Mesenchymal stem cell (in vitro differentiated cells and primary cell): ENCODE measurements around the gene PGF.

Experiments
- DNase-seq: peaks from one replicate; pipeline ENCODE4 v3.0.0-alpha.2; 2013
- H2AFZ ChIP-seq: one replicate; pipeline ENCODE4 v1.6.1; 2013; ENCODE audit warnings: low read depth, mild to moderate bottlenecking, control low read depth, inconsistent platforms, low read length, moderate library complexity
- H2AK5ac ChIP-seq: 2 replicates; pipeline ENCODE4 v1.6.1; 2013; ENCODE audit warnings: low read length, moderate library complexity, mild to moderate bottlenecking, inconsistent platforms; ENCODE audit not compliant: severe bottlenecking
- H2BK120ac ChIP-seq: one replicate; pipeline ENCODE4 v1.6.1; 2013; ENCODE audit warnings: low read depth, mild to moderate bottlenecking, inconsistent platforms, low read length, moderate library complexity
- H2BK12ac ChIP-seq, 2 experiments: one replicate each; pipeline ENCODE4 v1.6.1; 2013; ENCODE audit warnings: inconsistent platforms in 2 of 2, low read length in 2 of 2, mild to moderate bottlenecking in 2 of 2, moderate library complexity in 2 of 2, control low read depth in 1 of 2
- H2BK15ac ChIP-seq: one replicate; pipeline ENCODE4 v1.6.1; 2013; ENCODE audit warnings: mild to moderate bottlenecking, low read depth, inconsistent platforms; ENCODE audit not compliant: poor library complexity, severe bottlenecking
- H2BK5ac ChIP-seq: 2 replicates; pipeline ENCODE4 v1.6.1; 2013; ENCODE audit warnings: low read depth, mild to moderate bottlenecking, low read length, control low read depth, inconsistent platforms; ENCODE audit not compliant: poor library complexity, severe bottlenecking
- H3K14ac ChIP-seq, 2 experiments: one replicate each; pipeline ENCODE4 v1.6.1; 2013; ENCODE audit warnings: inconsistent platforms in 2 of 2, low read length in 2 of 2, control low read depth in 1 of 2, mild to moderate bottlenecking in 1 of 2, moderate library complexity in 1 of 2
- H3K18ac ChIP-seq, 2 experiments: one replicate each; pipeline ENCODE4 v1.6.1; 2013; ENCODE audit warnings: inconsistent platforms in 2 of 2, low read length in 2 of 2, control low read depth in 1 of 2, low read depth in 1 of 2, mild to moderate bottlenecking in 1 of 2
- H3K23ac ChIP-seq, 2 experiments: one replicate each; pipeline ENCODE4 v1.6.1; 2013; ENCODE audit warnings: inconsistent platforms in 2 of 2, low read length in 2 of 2, mild to moderate bottlenecking in 2 of 2, moderate library complexity in 2 of 2, control low read depth in 1 of 2
- H3K27ac ChIP-seq: 2 replicates; pipeline ENCODE4 v1.5.1; 2013; ENCODE audit warnings: mild to moderate bottlenecking, moderate library complexity, low read length, control low read depth, inconsistent platforms; ENCODE audit not compliant: poor library complexity, severe bottlenecking
- H3K27me3 ChIP-seq, 2 experiments: 2 replicates each; pipeline versions ENCODE4 v1.6.1 to v1.7.0; 2013; ENCODE audit warnings: low read length in 2 of 2, mild to moderate bottlenecking in 2 of 2, moderate library complexity in 2 of 2, control low read depth in 1 of 2, inconsistent platforms in 1 of 2; ENCODE audit not compliant: control insufficient read depth in 1 of 2, insufficient read depth in 1 of 2
- H3K36me3 ChIP-seq, 2 experiments: 2 replicates each; pipeline versions ENCODE4 v1.6.1 to v1.7.0; 2013; ENCODE audit warnings: low read length in 2 of 2, control low read depth in 1 of 2, inconsistent platforms in 1 of 2, low read depth in 1 of 2, mild to moderate bottlenecking in 1 of 2; ENCODE audit not compliant: insufficient read depth in 2 of 2, control insufficient read depth in 1 of 2
- H3K4ac ChIP-seq, 2 experiments: one replicate each; pipeline ENCODE4 v1.6.1; 2013; ENCODE audit warnings: inconsistent platforms in 2 of 2, low read length in 2 of 2, mild to moderate bottlenecking in 2 of 2, moderate library complexity in 2 of 2, control low read depth in 1 of 2, low read depth in 1 of 2
- H3K4me1 ChIP-seq: 2 replicates; pipeline ENCODE4 v1.6.1; 2013; ENCODE audit warnings: low read depth, low read length, control low read depth; ENCODE audit not compliant: control insufficient read depth, insufficient read depth
- H3K4me2 ChIP-seq: 2 replicates; pipeline ENCODE4 v1.6.1; 2013; ENCODE audit warnings: low read length, mild to moderate bottlenecking, inconsistent platforms; ENCODE audit not compliant: poor library complexity, severe bottlenecking
- H3K4me3 ChIP-seq, 2 experiments: 2 replicates each; pipeline versions ENCODE4 v1.5.1 to v1.7.0; 2013; ENCODE audit warnings: low read length in 2 of 2, mild to moderate bottlenecking in 2 of 2, control low read depth in 1 of 2, low read depth in 1 of 2; ENCODE audit not compliant: insufficient read depth in 1 of 2
- H3K79me1 ChIP-seq: replicated peaks from 2 replicates; pipeline ENCODE4 v1.6.1; 2013; ENCODE audit warnings: mild to moderate bottlenecking, control low read depth, low read length, inconsistent platforms; ENCODE audit not compliant: poor library complexity, severe bottlenecking
- H3K9ac ChIP-seq: 2 replicates; pipeline ENCODE4 v1.7.0; 2013; ENCODE audit warnings: mild to moderate bottlenecking, low read length, moderate library complexity
- H3K9me3 ChIP-seq: 2 replicates; pipeline ENCODE4 v1.7.0; 2013; ENCODE audit warnings: mild to moderate bottlenecking, low read length; ENCODE audit not compliant: control insufficient read depth
- H4K8ac ChIP-seq: one replicate; pipeline ENCODE4 v1.6.1; 2013; ENCODE audit warnings: inconsistent platforms, mild to moderate bottlenecking, low read length, moderate library complexity
- H4K91ac ChIP-seq: one replicate; pipeline ENCODE4 v1.6.1; 2013; ENCODE audit warnings: mild to moderate bottlenecking, low read length, inconsistent platforms
- WGBS: methylation state at CpG from one replicate; pipeline ENCODE4 v1.1.7; 2013; ENCODE audit warnings: mixed read lengths; 5-methylcytosine and 5-hydroxymethylcytosine counted together

The PGF gene

DNA sequence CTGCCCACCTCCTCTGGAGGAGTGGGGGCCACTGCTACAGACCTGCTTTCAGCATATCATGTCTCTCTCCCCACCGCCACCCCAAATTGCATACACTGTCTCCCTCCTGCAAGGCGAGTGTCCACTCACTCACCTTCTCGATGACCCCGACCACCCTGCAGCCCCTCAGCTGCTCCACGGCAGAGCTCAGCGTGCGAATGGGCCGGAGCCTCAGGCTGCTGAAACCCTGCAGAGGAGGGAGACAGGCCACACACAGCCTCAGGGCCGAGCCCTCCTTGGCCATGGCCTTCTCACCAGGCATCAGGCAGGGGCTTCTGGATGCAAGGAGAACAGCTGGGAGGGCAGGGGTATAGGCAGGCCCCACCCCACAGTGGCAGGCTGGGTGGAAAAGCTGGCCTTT lies 37.0 kb downstream of the PGF start:
- no peak overlapping the region for H2AFZ ChIP-seq
- H3K4me2 ChIP-seq = no peak overlapping the region
- H2BK15ac ChIP-seq = no peak overlapping the region

DNA sequence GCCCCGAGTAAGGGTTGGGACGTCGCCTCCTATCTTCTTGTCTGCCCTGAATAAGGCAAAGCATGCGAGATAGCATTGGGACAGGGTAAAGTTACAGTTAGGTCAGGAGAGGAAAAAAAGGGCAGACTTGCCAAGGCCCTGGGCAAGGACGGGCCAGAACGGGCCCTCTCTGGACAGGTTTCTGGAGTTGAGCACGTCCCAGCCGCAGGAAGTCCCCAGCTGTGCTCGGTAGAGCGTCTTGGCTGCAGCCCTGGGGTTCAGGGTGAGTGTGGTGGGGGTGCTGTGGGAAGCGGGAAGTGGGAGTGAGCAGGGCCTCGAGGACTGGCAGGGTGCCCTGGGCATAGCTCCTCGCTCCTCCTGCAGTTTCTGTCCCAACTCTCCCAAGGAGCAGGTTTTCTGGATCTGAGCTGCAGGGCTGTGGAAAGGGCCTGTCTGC lies 37.7 kb downstream of the PGF start:
- H3K27ac ChIP-seq = no peak overlapping the region
- H3K18ac ChIP-seq = no peak overlapping the region
- no peak overlapping the region for H3K14ac ChIP-seq
- peak overlapping the region; percentile 35 for H3K4me2 ChIP-seq
- WGBS = 97% methylated on average over 12 of the region's 13 CpGs
- no peak overlapping the region for H3K9ac ChIP-seq
- H3K36me3 ChIP-seq = peaks cover 0 to 2% of the 10 kb centered on the region in 2 experiments
- DNase-seq = no peak
- H3K23ac ChIP-seq = no peak overlapping the region
- H3K27me3 ChIP-seq = no peaks in the 10 kb centered on the region
- H3K9me3 ChIP-seq = no peaks in the 10 kb centered on the region
- no peak overlapping the region for H4K91ac ChIP-seq
- no peak overlapping the region for H2BK120ac ChIP-seq
- H2BK5ac ChIP-seq = no peak overlapping the region
- H2AFZ ChIP-seq = no peak overlapping the region
- H2BK15ac ChIP-seq = no peak overlapping the region
- H4K8ac ChIP-seq = no peak overlapping the region
- H2AK5ac ChIP-seq = no peak overlapping the region
- no peak overlapping the region for H3K4ac ChIP-seq
- no peak overlapping the region for H3K4me3 ChIP-seq
- no peaks in the 10 kb centered on the region for H3K79me1 ChIP-seq
- H3K4me1 ChIP-seq = peaks cover 34% of the 10 kb centered on the region
- H2BK12ac ChIP-seq = no peak overlapping the region

More for the DNA sequence above, 37.0 kb downstream of the PGF start:
- H3K4me1 ChIP-seq = peaks cover 37% of the 10 kb centered on the region
- no peaks in the 10 kb centered on the region for H3K9me3 ChIP-seq
- DNase-seq = no peak
- H3K4me3 ChIP-seq = peak overlapping the region in 1 of 2 experiments; percentile 17
- no peak overlapping the region for H3K23ac ChIP-seq
- no peak overlapping the region for H3K4ac ChIP-seq
- WGBS = 93% methylated on average over 9 of the region's 9 CpGs
- peak overlapping the region; percentile 28 for H2AK5ac ChIP-seq
- no peak overlapping the region for H2BK120ac ChIP-seq
- H4K91ac ChIP-seq = no peak overlapping the region
- H3K9ac ChIP-seq = no peak overlapping the region
- H4K8ac ChIP-seq = no peak overlapping the region
- H2BK5ac ChIP-seq = no peak overlapping the region
- H3K27ac ChIP-seq = no peak overlapping the region
- H3K36me3 ChIP-seq = peaks cover 0 to 2% of the 10 kb centered on the region in 2 experiments
- no peak overlapping the region for H2BK12ac ChIP-seq
- H3K27me3 ChIP-seq = no peaks in the 10 kb centered on the region
- H3K14ac ChIP-seq = peak overlapping the region in 1 of 2 experiments; percentile 26
- H3K18ac ChIP-seq = peak overlapping the region in 1 of 2 experiments; percentile 10
- no peaks in the 10 kb centered on the region for H3K79me1 ChIP-seq

DNA sequence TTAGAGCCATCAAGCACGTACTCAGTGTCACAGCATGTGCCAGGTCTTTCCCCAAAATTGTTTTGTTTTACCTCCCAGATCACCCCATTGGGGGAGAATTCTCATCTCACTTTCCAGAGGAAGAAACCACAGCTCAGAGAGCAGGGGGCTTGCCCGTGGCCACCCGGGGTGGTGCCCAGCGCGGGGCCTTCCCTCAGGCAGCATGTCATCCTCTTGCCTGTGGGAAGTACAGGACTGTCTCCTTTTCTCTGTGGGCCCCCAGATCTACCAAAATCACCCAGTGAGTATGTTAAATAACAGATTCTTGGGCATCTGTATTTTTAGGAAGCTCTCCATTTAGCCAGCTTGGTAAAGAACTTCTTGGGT lies 38.2 kb downstream of the PGF start:
- no peaks in the 10 kb centered on the region for H3K79me1 ChIP-seq
- H3K4me3 ChIP-seq = no peak overlapping the region
- DNase-seq = no peak
- H4K91ac ChIP-seq = no peak overlapping the region
- no peak overlapping the region for H3K27ac ChIP-seq
- no peaks in the 10 kb centered on the region for H3K9me3 ChIP-seq
- H3K4ac ChIP-seq = no peak overlapping the region
- H2AFZ ChIP-seq = no peak overlapping the region
- 91% methylated on average over 5 of the region's 5 CpGs for WGBS
- H3K18ac ChIP-seq = no peak overlapping the region
- H3K9ac ChIP-seq = no peak overlapping the region
- no peak overlapping the region for H2BK12ac ChIP-seq
- no peak overlapping the region for H3K23ac ChIP-seq
- no peak overlapping the region for H2BK120ac ChIP-seq
- H3K36me3 ChIP-seq = peaks cover 0 to 2% of the 10 kb centered on the region in 2 experiments
- H2BK15ac ChIP-seq = no peak overlapping the region
- H3K4me1 ChIP-seq = peaks cover 30% of the 10 kb centered on the region
- no peaks in the 10 kb centered on the region for H3K27me3 ChIP-seq
- H2BK5ac ChIP-seq = no peak overlapping the region
- peak overlapping the region; percentile 10 for H2AK5ac ChIP-seq
- H3K14ac ChIP-seq = no peak overlapping the region
- H4K8ac ChIP-seq = no peak overlapping the region
- H3K4me2 ChIP-seq = no peak overlapping the region

DNA sequence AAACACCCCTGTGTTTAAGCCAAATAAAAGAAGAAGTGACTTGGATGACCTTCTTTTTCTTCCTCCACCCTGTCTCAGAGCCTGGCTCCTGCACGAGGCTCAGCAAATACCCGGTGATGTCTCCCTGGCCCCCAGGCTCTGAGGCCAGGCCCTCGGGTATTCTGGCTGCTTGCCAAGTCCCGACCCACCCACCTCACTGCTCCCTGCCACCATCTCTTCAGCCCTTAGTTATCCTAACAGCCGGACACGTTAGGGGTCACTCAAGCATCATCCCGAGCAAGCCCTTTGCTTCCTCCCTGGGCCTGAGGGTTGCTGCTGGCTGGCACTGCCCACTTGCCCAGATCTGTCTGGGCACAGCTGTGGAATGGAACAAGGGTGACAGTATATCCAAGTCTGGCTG lies 39.6 kb downstream of the PGF start:
- H3K27me3 ChIP-seq = no peaks in the 10 kb centered on the region
- H2AK5ac ChIP-seq = no peak overlapping the region
- no peak for DNase-seq
- H3K79me1 ChIP-seq = no peaks in the 10 kb centered on the region
- no peak overlapping the region for H3K4ac ChIP-seq
- no peak overlapping the region for H3K23ac ChIP-seq
- no peak overlapping the region for H2BK5ac ChIP-seq
- WGBS = 66% methylated on average over 7 of the region's 7 CpGs
- H3K4me2 ChIP-seq = no peak overlapping the region
- H3K4me1 ChIP-seq = peaks cover 29% of the 10 kb centered on the region
- H3K9me3 ChIP-seq = no peaks in the 10 kb centered on the region
- H2BK120ac ChIP-seq = no peak overlapping the region
- H4K8ac ChIP-seq = no peak overlapping the region
- no peak overlapping the region for H4K91ac ChIP-seq
- H3K14ac ChIP-seq = peak overlapping the region in 1 of 2 experiments; percentile 21
- H3K18ac ChIP-seq = no peak overlapping the region
- H2AFZ ChIP-seq = no peak overlapping the region
- H3K4me3 ChIP-seq = no peak overlapping the region
- H3K9ac ChIP-seq = no peak overlapping the region
- no peak overlapping the region for H2BK15ac ChIP-seq
- no peak overlapping the region for H3K27ac ChIP-seq
- H3K36me3 ChIP-seq = peaks cover 0 to 2% of the 10 kb centered on the region in 2 experiments
- no peak overlapping the region for H2BK12ac ChIP-seq
